GM12801 (cell line): ENCODE data around the gene FRMD3.

Experiments used
- CTCF ChIP-seq: IDR thresholded peaks from one replicate; pipeline ENCODE4 v1.5.1; 2011; ENCODE audit warnings: control low read depth; ENCODE audit not compliant: insufficient read length; ENCODE audit errors: extremely low read depth

Gene FRMD3

DNA sequence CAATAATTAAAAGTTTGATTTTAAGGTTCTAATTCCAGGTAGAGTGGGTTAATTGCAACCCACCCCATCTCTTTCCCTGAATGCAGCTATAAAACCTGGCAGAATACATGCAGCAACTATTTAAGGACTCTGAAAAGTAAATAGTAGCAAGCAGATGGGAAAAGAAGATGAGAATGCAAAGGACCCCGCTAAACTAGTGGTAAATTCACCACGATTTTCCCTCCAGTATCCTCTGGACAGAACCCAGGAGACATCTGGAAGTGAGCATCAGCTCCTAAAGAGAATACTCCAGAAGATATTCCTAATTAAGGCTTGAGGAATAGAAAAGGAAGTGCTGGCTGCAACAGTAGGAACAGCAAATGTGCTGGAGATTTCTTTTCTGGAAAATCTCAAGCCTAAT lies 170.9 kb downstream of the FRMD3 start:
- no peak for TF ChIP-seq CTCF

GRCh38 chr9:83362341-83362995 lies 175.7 kb downstream of the FRMD3 start:
- no peak for TF ChIP-seq CTCF

DNA sequence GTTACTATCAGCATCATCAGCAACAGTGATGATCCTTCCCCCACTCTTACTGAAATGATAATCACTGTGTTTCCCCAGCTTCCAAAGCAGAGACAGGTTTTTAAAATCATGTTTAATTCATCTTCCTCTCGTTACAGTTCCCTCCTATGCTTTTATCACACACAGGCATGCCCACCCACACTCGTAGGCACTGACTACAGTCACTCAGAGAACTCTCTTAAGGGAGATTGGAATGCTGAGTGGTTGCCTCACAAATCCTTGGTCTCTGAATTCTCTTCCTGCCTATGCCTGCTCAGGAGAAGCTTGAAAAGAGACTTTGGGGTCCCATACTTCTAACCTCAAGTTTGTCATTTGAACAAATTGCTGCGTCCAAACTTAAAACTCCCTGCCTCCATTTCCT lies 179.2 kb downstream of the FRMD3 start:
- no peak for TF ChIP-seq CTCF

DNA sequence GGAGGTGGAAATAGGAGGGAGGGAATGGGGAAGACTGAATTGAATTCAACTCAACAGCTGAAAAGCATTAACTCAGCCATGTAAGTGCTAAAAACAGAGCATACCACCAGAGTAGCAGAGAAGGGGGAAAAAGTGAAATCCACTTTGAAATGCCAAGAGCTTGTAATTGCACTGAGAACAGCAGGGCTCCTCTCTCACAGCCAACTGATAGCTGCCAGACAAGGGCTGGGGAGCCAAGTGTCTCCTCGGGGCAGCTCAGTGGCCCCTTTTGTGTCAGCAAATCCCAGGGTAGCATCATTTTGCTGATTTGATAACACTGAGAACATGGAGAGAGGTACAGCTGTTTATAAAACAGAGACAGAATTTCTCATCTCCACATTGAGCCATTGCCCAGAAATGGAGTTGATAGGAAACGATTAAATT lies 182.5 kb downstream of the FRMD3 start:
- no peak for TF ChIP-seq CTCF

DNA sequence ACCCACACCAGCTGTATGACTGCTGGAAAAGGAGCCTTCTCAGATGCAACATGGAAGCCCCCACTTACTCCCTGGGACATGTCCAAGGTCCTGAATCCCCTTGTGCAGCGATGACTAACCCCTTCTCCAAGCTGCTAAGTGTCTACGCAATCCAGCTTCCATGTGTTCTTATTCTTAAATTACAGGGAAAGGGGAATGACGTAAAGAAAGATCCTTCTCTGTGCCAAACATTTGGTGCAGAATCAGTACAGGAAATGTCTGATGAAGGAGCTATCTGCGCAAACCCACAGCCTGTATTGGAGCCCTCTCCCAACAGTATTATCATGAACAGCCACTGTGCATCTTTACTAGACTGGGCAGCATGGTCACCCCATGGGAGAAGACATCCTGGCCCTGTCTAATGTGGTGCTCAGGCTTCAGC lies 183.2 kb downstream of the FRMD3 start:
- TF ChIP-seq CTCF: no peak

DNA sequence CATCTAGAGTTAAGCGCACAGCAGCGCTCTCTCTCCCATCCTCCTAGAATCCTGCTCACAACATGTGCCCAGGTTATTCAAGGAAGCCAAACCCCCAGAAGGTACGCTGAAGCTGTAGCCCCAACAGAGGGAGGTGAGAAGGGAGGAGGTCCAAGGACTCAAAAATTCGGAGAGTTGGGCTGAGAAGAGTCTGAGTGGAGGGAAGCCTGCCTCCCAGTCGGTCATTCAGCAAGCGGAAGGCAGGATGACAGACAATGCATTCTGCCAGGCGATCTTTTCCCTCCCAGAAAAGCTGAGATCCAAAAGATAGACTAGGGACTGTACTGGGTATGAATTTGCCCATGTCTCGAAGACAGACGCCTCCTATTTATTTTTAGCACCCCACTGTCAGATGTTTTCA lies 189.2 kb downstream of the FRMD3 start:
- no peak for TF ChIP-seq CTCF

DNA sequence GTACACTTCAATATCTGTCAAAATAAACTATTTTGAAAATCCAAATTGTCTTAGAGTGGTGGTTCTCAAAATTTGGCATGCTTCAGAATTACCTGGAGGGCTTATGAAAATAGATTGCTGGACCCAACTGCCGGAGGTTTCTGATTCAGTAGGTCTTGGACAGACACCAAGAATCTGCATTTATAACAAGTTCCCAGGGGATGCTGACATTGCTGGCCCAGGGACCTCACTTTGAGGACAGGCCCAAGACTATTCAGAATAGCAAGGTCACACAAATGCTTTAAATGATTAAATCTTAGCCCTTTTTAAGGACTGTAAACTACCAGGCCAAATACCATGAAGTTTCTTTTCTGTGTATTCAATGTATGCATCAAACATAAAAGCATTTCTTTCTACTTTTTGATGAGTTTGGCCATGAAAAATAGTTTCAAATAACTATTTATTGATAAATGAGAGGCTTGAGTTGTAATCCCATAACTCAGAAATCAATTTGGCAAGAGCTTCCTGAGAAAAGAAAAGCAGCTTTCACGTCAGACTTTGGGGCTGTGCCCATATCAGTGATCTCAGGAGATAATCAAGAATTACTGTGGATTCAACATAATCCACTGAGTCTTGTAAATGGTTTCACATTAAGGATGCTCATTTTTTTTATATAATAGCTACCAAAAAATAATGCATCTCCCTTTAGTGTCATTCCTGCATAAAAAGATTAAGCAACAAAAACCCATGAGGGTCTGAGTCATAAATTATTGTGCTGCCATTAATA lies 191.4 kb downstream of the FRMD3 start:
- no peak for TF ChIP-seq CTCF
